DOHH2 (cell line): ENCODE measurements around the gene KCNA5.

ENCODE experiments used
- H3F3A ChIP-seq: fragments of 200-600 bp; sonication (generic), shearing (Covaris generic); 2 replicates; pipeline ENCODE4 v1.6.0; 2016; ENCODE audit warnings: antibody characterized with exemption, mild to moderate bottlenecking; ENCODE audit not compliant: control insufficient read depth, insufficient read depth
- H3K27ac ChIP-seq: fragments of 200-600 bp; sonication (generic); 2 replicates; pipeline ENCODE4 v1.5.1; 2014; ENCODE audit warnings: low read depth, mild to moderate bottlenecking, low read length, moderate library complexity
- H3K27me3 ChIP-seq: fragments of 200-600 bp; sonication (generic); 2 replicates; pipeline ENCODE4 v1.6.1; 2014; ENCODE audit warnings: mild to moderate bottlenecking, low read length, mixed read lengths; ENCODE audit not compliant: control insufficient read depth
- H3K36me3 ChIP-seq: fragments of 200-600 bp; sonication (generic); 2 replicates; pipeline ENCODE4 v1.6.1; 2014; ENCODE audit warnings: mild to moderate bottlenecking, low read length, moderate library complexity, mixed read lengths; ENCODE audit not compliant: control insufficient read depth
- H3K4me1 ChIP-seq: fragments of 200-600 bp; sonication (generic); 2 replicates; pipeline ENCODE4 v1.6.1; 2014; ENCODE audit warnings: mild to moderate bottlenecking, low read length, mixed read lengths; ENCODE audit not compliant: control insufficient read depth
- H3K4me2 ChIP-seq: fragments of 200-600 bp; sonication (generic); 2 replicates; pipeline ENCODE4 v1.6.0; 2014; ENCODE audit warnings: mild to moderate bottlenecking, low read length, moderate library complexity
- H3K4me3 ChIP-seq: fragments of 200-600 bp; sonication (generic); 2 replicates; pipeline ENCODE4 v1.5.1; 2014; ENCODE audit warnings: mild to moderate bottlenecking, low read length, mixed read lengths
- H3K79me2 ChIP-seq: fragments of 200-600 bp; sonication (generic); 2 replicates; pipeline ENCODE4 v1.6.1; 2014; ENCODE audit warnings: mild to moderate bottlenecking, low read length, mixed read lengths; ENCODE audit not compliant: control insufficient read depth
- H3K9me2 ChIP-seq: fragments of 200-600 bp; sonication (generic); replicated peaks from 2 replicates; pipeline ENCODE4 v1.6.1; 2014; ENCODE audit warnings: mild to moderate bottlenecking, low read length, mixed read lengths; ENCODE audit not compliant: control insufficient read depth
- H3K9me3 ChIP-seq: fragments of 200-600 bp; sonication (generic); 2 replicates; pipeline ENCODE4 v1.6.1; 2014; ENCODE audit warnings: antibody characterized with exemption, low read length, mixed read lengths; ENCODE audit not compliant: control insufficient read depth, insufficient read depth
- H4K20me1 ChIP-seq: fragments of 200-600 bp; sonication (generic); 2 replicates; pipeline ENCODE4 v1.6.0; 2014; ENCODE audit warnings: low read depth, mild to moderate bottlenecking, antibody characterized with exemption, low read length, moderate library complexity; ENCODE audit not compliant: control insufficient read depth, insufficient read depth
- CTCF ChIP-seq: fragments of 200-600 bp; sonication (generic); IDR thresholded peaks from one replicate; pipeline ENCODE4 v1.5.1; 2014; ENCODE audit warnings: antibody characterized with exemption, mild to moderate bottlenecking, low read depth, low read length; ENCODE audit not compliant: poor library complexity, severe bottlenecking
- EZH2phosphoT487 ChIP-seq: fragments of 200-600 bp; sonication (generic); IDR thresholded peaks from 2 replicates; pipeline ENCODE4 v1.6.1; 2017; ENCODE audit warnings: borderline replicate concordance, mild to moderate bottlenecking, antibody characterized with exemption, low read length, moderate library complexity, mixed read lengths

The KCNA5 gene

GRCh38 chr12:5033883-5034282 lies 9.8 kb upstream of the KCNA5 start:
- H3K9me2 ChIP-seq: no peaks in the 10 kb centered on the region
- no peaks in the 10 kb centered on the region for H3F3A ChIP-seq
- TF ChIP-seq EZH2phosphoT487 (no peak), CTCF (no peak)
- no peaks in the 10 kb centered on the region for H3K79me2 ChIP-seq
- H3K36me3 ChIP-seq: no peaks in the 10 kb centered on the region
- H3K27ac ChIP-seq: no peak overlapping the region
- H3K9me3 ChIP-seq: no peaks in the 10 kb centered on the region
- no peaks in the 10 kb centered on the region for H3K27me3 ChIP-seq
- H3K4me2 ChIP-seq: no peak overlapping the region
- no peak overlapping the region for H3K4me3 ChIP-seq
- H3K4me1 ChIP-seq: no peaks in the 10 kb centered on the region
- no peaks in the 10 kb centered on the region for H4K20me1 ChIP-seq

GRCh38 chr12:5034603-5035002 lies 9.1 kb upstream of the KCNA5 start:
- Histone ChIP-seq H3K79me2 (no peaks in the 10 kb centered on the region), H3F3A (no peaks in the 10 kb centered on the region), H3K4me1 (no peaks in the 10 kb centered on the region), H3K4me2 (no peak overlapping the region), H3K4me3 (no peak overlapping the region), H3K36me3 (no peaks in the 10 kb centered on the region), H3K27ac (no peak overlapping the region), H3K9me2 (no peaks in the 10 kb centered on the region), H3K9me3 (no peaks in the 10 kb centered on the region), H3K27me3 (peaks cover under 1% of the 10 kb centered on the region; the same call in 1 of the 2 replicates), H4K20me1 (no peaks in the 10 kb centered on the region)
- no peak for TF ChIP-seq EZH2phosphoT487
- no peak for TF ChIP-seq CTCF

- Histone ChIP-seq H3K79me2 (no peaks in the 10 kb centered on the region), H3K27ac (no peak overlapping the region), H3F3A (no peaks in the 10 kb centered on the region), H3K27me3 (peaks cover 10% of the 10 kb centered on the region), H3K9me2 (no peaks in the 10 kb centered on the region), H3K36me3 (no peaks in the 10 kb centered on the region), H4K20me1 (no peaks in the 10 kb centered on the region), H3K4me2 (no peak overlapping the region), H3K4me3 (no peak overlapping the region), H3K4me1 (no peaks in the 10 kb centered on the region), H3K9me3 (no peaks in the 10 kb centered on the region)
- TF ChIP-seq CTCF: no peak
- TF ChIP-seq EZH2phosphoT487: no peak
Observed at GRCh38 chr12:5035618-5036017, 8.1 kb upstream of the KCNA5 start.

GRCh38 chr12:5036031-5036430 lies 7.6 kb upstream of the KCNA5 start:
- H3K79me2 ChIP-seq: no peaks in the 10 kb centered on the region
- H3K27me3 ChIP-seq: peaks cover 14% of the 10 kb centered on the region
- H3K9me3 ChIP-seq: no peaks in the 10 kb centered on the region
- TF ChIP-seq EZH2phosphoT487 (no peak), CTCF (no peak)
- no peak overlapping the region for H3K27ac ChIP-seq
- no peaks in the 10 kb centered on the region for H3K4me1 ChIP-seq
- no peaks in the 10 kb centered on the region for H3F3A ChIP-seq
- H3K36me3 ChIP-seq: no peaks in the 10 kb centered on the region
- no peak overlapping the region for H3K4me3 ChIP-seq
- H3K4me2 ChIP-seq: no peak overlapping the region
- no peaks in the 10 kb centered on the region for H4K20me1 ChIP-seq
- no peaks in the 10 kb centered on the region for H3K9me2 ChIP-seq
